Measurements from ENCODE around the gene IDI2. TPM values are rescaled to one million over a fixed set of nuclear protein-coding genes. Genes with fewer than 3 reads are reported as not detected.

The IDI2 gene
- total and polyA plus RNA-seq, 2 of the 13 experiments (the other 11 are each of a cell fraction or from before 2014, with no cell fraction given), result not detected

- Histone ChIP-seq H3K9ac (ENCODE audit: insufficient read depth, low read depth, low read length) (no peak overlapping the region), H2AFZ (ENCODE audit: low read length) (no peak overlapping the region), H3K36me3 (replicated peaks in 1 of 2; ENCODE audit: control insufficient read depth in 1 of 2, insufficient read depth in 2 of 2, low read length in 2 of 2) (no peaks in the 10 kb centered on the region), H3K9me3 (ENCODE audit: low read length) (no peaks in the 10 kb centered on the region), H4K20me1 (ENCODE audit: insufficient read depth, low read length) (no peaks in the 10 kb centered on the region), H3K4me3 (replicated peaks in 1 of 3; ENCODE audit: insufficient read depth in 1 of 3, low read depth in 2 of 3, low read length in 3 of 3) (peak overlapping the region in 1 of 3 experiments; percentile 23; a peak in 2 of 6 replicates), H3K79me2 (ENCODE audit: insufficient read depth, low read length) (no peaks in the 10 kb centered on the region), H3K27me3 (ENCODE audit: control insufficient read depth in 1 of 2, insufficient read depth in 2 of 2, low read length in 2 of 2) (peaks cover 1 to 44% of the 10 kb centered on the region in 2 experiments; a peak in 4 of 5 replicates), H3K4me2 (ENCODE audit: low read depth, low read length) (peak overlapping the region; percentile 77), H3K27ac (ENCODE audit: extremely low read length, insufficient read depth, low read length) (peak overlapping the region; percentile 68), H3K4me1 (ENCODE audit: insufficient read depth, low read length) (peaks cover 73% of the 10 kb centered on the region)
- ATAC-seq (peak; percentile 19), FAIRE-seq (no peak), DNase-seq (ENCODE audit: low spot score) (peak; percentile 45)
- intact Hi-C loops (cut with micrococcal nuclease; ENCODE audit: unreplicated experiment) (loop anchor here (2.0 kb wide), 2 partner anchors 17 to 39 kb away; partner anchors contain the start of gene LARP4B), in situ Hi-C loops (cut with HindIII; ENCODE audit: extremely low pct_ligation_motif_present, low pct_unique_long_range_greater_than_20kb) (no loop called here)
- ChIA-PET POLR2A (interaction anchor here (1.0 to 3.0 kb wide), 4 partner anchors 16 to 80 kb away, joined by 3 to 39 read pairs (median 8); partner anchors contain the start of genes GTPBP4 and IDI1), CTCF (ENCODE audit: low intra/inter-chr PET ratio, low total read pairs) (no interaction called here)
- 17% methylated on average over 15 of the region's 15 CpGs for WGBS (ENCODE audit: low lambda C conversion rate)
- no TSS peak for BruUV-seq (replicated peaks)
- no peak for TF ChIP-seq NCOA1 (CRISPR knock-in tag; IDR thresholded peaks at IDR 0.05)
- peak; percentile 59 for TF ChIP-seq CEBPG (CRISPR knock-in tag; IDR thresholded peaks at IDR 0.05)
- no peak for TF ChIP-seq ZNF749 (CRISPR knock-in tag; IDR thresholded peaks at IDR 0.05; ENCODE audit: borderline replicate concordance)
- TF ChIP-seq KDM4B (CRISPR knock-in tag; IDR thresholded peaks at IDR 0.05), result no peak
- TF ChIP-seq ZMAT5 (CRISPR knock-in tag; IDR thresholded peaks at IDR 0.05; ENCODE audit: borderline replicate concordance, low read depth), result no peak
- TF ChIP-seq SIN3A (IDR thresholded peaks at IDR 0.05; ENCODE audit: borderline replicate concordance, low read depth, low read length), result no peak
- no peak for TF ChIP-seq ZNF784 (CRISPR knock-in tag; IDR thresholded peaks at IDR 0.05; ENCODE audit: borderline replicate concordance)
- no peak for TF ChIP-seq U2AF1 (optimal IDR thresholded peaks at IDR 0.05; ENCODE audit: low read depth, low read length)
- no peak for TF ChIP-seq FOXA3 (CRISPR knock-in tag; IDR thresholded peaks at IDR 0.05)
- peak; percentile 26; the same call in 1 of the 2 replicates for TF ChIP-seq MAX (IDR thresholded peaks at IDR 0.05)
- no peak for TF ChIP-seq SMAD3 (CRISPR knock-in tag; IDR thresholded peaks at IDR 0.05)
- TF ChIP-seq REXO4 (CRISPR knock-in tag; IDR thresholded peaks at IDR 0.05; ENCODE audit: borderline replicate concordance), result no peak
- TF ChIP-seq ASH2L (IDR thresholded peaks at IDR 0.05; ENCODE audit: insufficient read length, low read depth, low read length), result no peak
- no peak for TF ChIP-seq ZNF276 (CRISPR knock-in tag; IDR thresholded peaks at IDR 0.05; ENCODE audit: low read depth)
- TF ChIP-seq ZZZ3 (CRISPR knock-in tag; IDR thresholded peaks at IDR 0.05; ENCODE audit: borderline replicate concordance), result 0 out of 2 replicates have a peak, but pooled peaks have one; percentile 11
- TF ChIP-seq ISX (CRISPR knock-in tag; conservative IDR thresholded peaks at IDR 0.05), result no peak
- no peak for TF ChIP-seq ZNF816 (CRISPR knock-in tag; IDR thresholded peaks at IDR 0.05; ENCODE audit: borderline replicate concordance)
- no peak for TF ChIP-seq HMG20A (CRISPR knock-in tag; IDR thresholded peaks at IDR 0.05; ENCODE audit: borderline replicate concordance)
These were observed 56.0 kb downstream of the IDI2 start for GRCh38 chr10:969473-970150.
